AG04450 (cell line): ENCODE results near the gene PTGR3. TPM values are rescaled to one million over a fixed set of nuclear protein-coding genes. Genes with fewer than 3 reads are reported as not detected.

Source experiments
- CTCF ChIA-PET: fragments of 300-600, 350-600 bp; formaldehyde crosslinking; extraction: SDS; loops from one replicate; lab custom pipeline; 2022; ENCODE audit warnings: antibody characterized with exemption, inconsistent platforms; lab: Charles Lee
- POLR2A ChIA-PET: fragments of 350-600 bp; formaldehyde crosslinking; extraction: SDS; loops from one replicate; lab custom pipeline; 2021; ENCODE audit warnings: antibody characterized with exemption, inconsistent platforms; lab: Yijun Ruan, JAX
- DNase-seq: peaks from one replicate; pipeline ENCODE4 v3.0.0-alpha.2; 2011; ENCODE audit warnings: low read depth, low spot score
- H3K27ac ChIP-seq: one replicate; pipeline ENCODE4 v1.5.1; 2012; ENCODE audit warnings: low read depth, low read length, control low read depth
- H3K27me3 ChIP-seq: one replicate; pipeline ENCODE4 v1.6.0; 2012; ENCODE audit warnings: low read length; ENCODE audit not compliant: control insufficient read depth, insufficient read depth
- H3K4me3 ChIP-seq: 2 replicates; pipeline ENCODE4 v1.5.1; 2011; ENCODE audit warnings: mild to moderate bottlenecking, low read depth, low read length, control low read depth
- H3K9me3 ChIP-seq: 2 replicates; pipeline ENCODE4 v1.5.1; 2012; ENCODE audit warnings: low read length; ENCODE audit not compliant: control insufficient read depth, insufficient read depth
- CTCF ChIP-seq: IDR thresholded peaks from 2 replicates; pipeline ENCODE4 v1.5.1; 2011; ENCODE audit warnings: low read depth, low read length, control low read depth, inconsistent platforms
- polyA plus RNA-seq: library from polyadenylated mRNA; depleted of rRNA; stranded (reverse); fragments of >200 nt; gene quantifications from 2 replicates; pipeline ENCODE4 v1.2.3, GENCODE V29; 2011

PTGR3 gene
- polyA plus RNA-seq, 1 experiment = 30.9 TPM

- CTCF ChIA-PET = no interaction called here
- Histone ChIP-seq H3K27me3 (peaks cover 31% of the 10 kb centered on the region), H3K4me3 (no peak overlapping the region), H3K9me3 (no peaks in the 10 kb centered on the region; the same call in 1 of the 2 replicates), H3K27ac (no peak overlapping the region)
- no peak for TF ChIP-seq CTCF
- POLR2A ChIA-PET = no interaction called here
- DNase-seq = no peak
Measured at GRCh38 chr18:75162467-75162866, 46.5 kb downstream of the PTGR3 start.

GRCh38 chr18:75161256-75162028, 47.5 kb downstream of the PTGR3 start:
- peaks cover 31% of the 10 kb centered on the region for H3K27me3 ChIP-seq
- DNase-seq = no peak
- CTCF ChIA-PET = no interaction called here
- H3K9me3 ChIP-seq = no peaks in the 10 kb centered on the region; the same call in 1 of the 2 replicates
- H3K4me3 ChIP-seq = no peak overlapping the region
- TF ChIP-seq CTCF = no peak
- POLR2A ChIA-PET = no interaction called here
- no peak overlapping the region for H3K27ac ChIP-seq

GRCh38 chr18:75160364-75160763, 48.6 kb downstream of the PTGR3 start:
- Histone ChIP-seq H3K9me3 (no peaks in the 10 kb centered on the region; the same call in 1 of the 2 replicates), H3K4me3 (peak overlapping the region; percentile 17), H3K27me3 (peaks cover 23% of the 10 kb centered on the region), H3K27ac (no peak overlapping the region)
- ChIA-PET CTCF (no interaction called here), POLR2A (no interaction called here)
- DNase-seq = no peak
- no peak for TF ChIP-seq CTCF

GRCh38 chr18:75159646-75160356, 49.1 kb downstream of the PTGR3 start:
- H3K27me3 ChIP-seq = peaks cover 23% of the 10 kb centered on the region
- POLR2A ChIA-PET = no interaction called here
- H3K9me3 ChIP-seq = peaks cover 4% of the 10 kb centered on the region; the same call in 1 of the 2 replicates
- TF ChIP-seq CTCF = no peak
- CTCF ChIA-PET = no interaction called here
- DNase-seq = no peak
- no peak overlapping the region for H3K27ac ChIP-seq
- no peak overlapping the region for H3K4me3 ChIP-seq

GRCh38 chr18:75159238-75159518, 49.8 kb downstream of the PTGR3 start:
- H3K9me3 ChIP-seq = peaks cover 4% of the 10 kb centered on the region; the same call in 1 of the 2 replicates
- no peak overlapping the region for H3K4me3 ChIP-seq
- DNase-seq = no peak
- CTCF ChIA-PET = no interaction called here
- POLR2A ChIA-PET = no interaction called here
- H3K27ac ChIP-seq = no peak overlapping the region
- TF ChIP-seq CTCF = no peak
- H3K27me3 ChIP-seq = peaks cover 23% of the 10 kb centered on the region
